Measurements from ENCODE around the gene CEP164.

- TF ChIP-seq CTCF (conservative IDR thresholded peaks at IDR 0.05) (no peak), EZH2 (IDR thresholded peaks at IDR 0.05; ENCODE audit: low read depth) (no peak)
Observed at GRCh38 chr11:117428856-117429229, 101.2 kb downstream of the CEP164 start.
